RWPE1 (cell line): ENCODE data around the gene TTR.

Experiments
- CTCF ChIA-PET: fragments of 350-600 bp; sonication (Branson Sonifier 250); formaldehyde crosslinking; extraction: SDS; loops from one replicate; lab custom pipeline; 2021; lab: Yijun Ruan, JAX
- POLR2A ChIA-PET: fragments of 400-600 bp; formaldehyde crosslinking; extraction: SDS; loops from one replicate; lab custom pipeline; 2020; ENCODE audit warnings: antibody characterized with exemption; ENCODE audit not compliant: low non-redundant PET; lab: Yijun Ruan, JAX
- DNase-seq: peaks from one replicate; pipeline ENCODE4 v3.0.0; 2012; ENCODE audit warnings: low spot score
- H3K27ac ChIP-seq: fragments of 450-650 bp; 2 replicates; pipeline ENCODE4 v1.5.1; 2017
- CTCF ChIP-seq: fragments of 450-650 bp; conservative IDR thresholded peaks from 2 replicates; pipeline ENCODE4 v1.5.1; 2017; ENCODE audit warnings: low read depth, mild to moderate bottlenecking

Gene TTR

GRCh38 chr18:31630549-31630948 lies 38.9 kb downstream of the TTR start:
- DNase-seq: no peak
- no peak for TF ChIP-seq CTCF
- ChIA-PET CTCF (no interaction called here), POLR2A (no interaction called here)
- H3K27ac ChIP-seq: no peak overlapping the region

- DNase-seq: no peak
- CTCF ChIA-PET: no interaction called here
- POLR2A ChIA-PET: no interaction called here
- no peak overlapping the region for H3K27ac ChIP-seq
- no peak for TF ChIP-seq CTCF
Measured at GRCh38 chr18:31631526-31631925, 39.8 kb downstream of the TTR start.

- no peak overlapping the region for H3K27ac ChIP-seq
- no peak for DNase-seq
- ChIA-PET POLR2A (no interaction called here), CTCF (no interaction called here)
- no peak for TF ChIP-seq CTCF
Measured at GRCh38 chr18:31632356-31632755, 40.7 kb downstream of the TTR start.

GRCh38 chr18:31633392-31634330 lies 42.0 kb downstream of the TTR start:
- DNase-seq: no peak
- no peak for TF ChIP-seq CTCF
- no peak overlapping the region for H3K27ac ChIP-seq
- CTCF ChIA-PET: no interaction called here
- POLR2A ChIA-PET: no interaction called here

GRCh38 chr18:31634331-31634713 lies 42.6 kb downstream of the TTR start:
- ChIA-PET CTCF (no interaction called here), POLR2A (no interaction called here)
- no peak for DNase-seq
- no peak overlapping the region for H3K27ac ChIP-seq
- no peak for TF ChIP-seq CTCF

GRCh38 chr18:31636387-31636786 lies 44.7 kb downstream of the TTR start:
- ChIA-PET CTCF (no interaction called here), POLR2A (no interaction called here)
- no peak overlapping the region for H3K27ac ChIP-seq
- TF ChIP-seq CTCF: no peak
- DNase-seq: no peak
